ENCODE data around the gene RNF146. TPM values are rescaled to one million over a fixed set of nuclear protein-coding genes. Genes with fewer than 3 reads are reported as not detected.

The RNF146 gene
- total and polyA plus RNA-seq, 4 donors, result 30.4 to 89.4 (median 34.9) TPM

GRCh38 chr6:127298475-127298874 is 31.8 kb downstream of the RNF146 start:
- Histone ChIP-seq H3K36me3 (ENCODE audit: control insufficient read depth in 4 of 4, insufficient read depth in 4 of 4, low read length in 4 of 4) (peaks cover 0 to 10% (median 3%) of the 10 kb centered on the region in 4 donors), H3K9me3 (ENCODE audit: control insufficient read depth in 4 of 4, insufficient read depth in 3 of 4, low read length in 3 of 4) (no peaks in the 10 kb centered on the region), H3K27ac (ENCODE audit: low read depth in 1 of 2, low read length in 1 of 2) (no peak overlapping the region), H3K9ac (ENCODE audit: insufficient read depth in 1 of 2, low read length in 2 of 2) (no peak overlapping the region), H3K4me1 (ENCODE audit: control insufficient read depth in 5 of 5, insufficient read depth in 5 of 5, low read length in 5 of 5) (peaks cover 0 to 19% (median 5%) of the 10 kb centered on the region in 5 donors), H3K4me3 (no peak overlapping the region), H3K27me3 (ENCODE audit: control insufficient read depth in 3 of 3, insufficient read depth in 3 of 3, low read length in 2 of 3) (no peaks in the 10 kb centered on the region)
- TF ChIP-seq, protein P1, sequence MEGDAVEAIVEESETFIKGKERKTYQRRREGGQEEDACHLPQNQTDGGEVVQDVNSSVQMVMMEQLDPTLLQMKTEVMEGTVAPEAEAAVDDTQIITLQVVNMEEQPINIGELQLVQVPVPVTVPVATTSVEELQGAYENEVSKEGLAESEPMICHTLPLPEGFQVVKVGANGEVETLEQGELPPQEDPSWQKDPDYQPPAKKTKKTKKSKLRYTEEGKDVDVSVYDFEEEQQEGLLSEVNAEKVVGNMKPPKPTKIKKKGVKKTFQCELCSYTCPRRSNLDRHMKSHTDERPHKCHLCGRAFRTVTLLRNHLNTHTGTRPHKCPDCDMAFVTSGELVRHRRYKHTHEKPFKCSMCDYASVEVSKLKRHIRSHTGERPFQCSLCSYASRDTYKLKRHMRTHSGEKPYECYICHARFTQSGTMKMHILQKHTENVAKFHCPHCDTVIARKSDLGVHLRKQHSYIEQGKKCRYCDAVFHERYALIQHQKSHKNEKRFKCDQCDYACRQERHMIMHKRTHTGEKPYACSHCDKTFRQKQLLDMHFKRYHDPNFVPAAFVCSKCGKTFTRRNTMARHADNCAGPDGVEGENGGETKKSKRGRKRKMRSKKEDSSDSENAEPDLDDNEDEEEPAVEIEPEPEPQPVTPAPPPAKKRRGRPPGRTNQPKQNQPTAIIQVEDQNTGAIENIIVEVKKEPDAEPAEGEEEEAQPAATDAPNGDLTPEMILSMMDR (IDR thresholded peaks at IDR 0.05; ENCODE audit: control extremely low read depth, extremely low read depth), result no peak
- WGBS, 2 donors, result 96 to 97% methylated on average over 2 of the region's 2 CpGs
- ATAC-seq (ENCODE audit: insufficient read depth, low FRiP score) (no peak), DNase-seq (no peak)

- peaks cover 0 to 6% (median 3%) of the 10 kb centered on the region in 4 donors for H3K36me3 ChIP-seq (ENCODE audit: control insufficient read depth in 4 of 4, insufficient read depth in 4 of 4, low read length in 4 of 4)
- no peak overlapping the region for H3K4me3 ChIP-seq
- no peak for ATAC-seq (ENCODE audit: insufficient read depth, low FRiP score)
- no peaks in the 10 kb centered on the region for H3K9me3 ChIP-seq (ENCODE audit: control insufficient read depth in 4 of 4, insufficient read depth in 3 of 4, low read length in 3 of 4)
- DNase-seq, result no peak
- TF ChIP-seq, protein P1 (IDR thresholded peaks at IDR 0.05; ENCODE audit: control extremely low read depth, extremely low read depth), result no peak
- WGBS, 2 donors, result 82 to 90% methylated on average over 4 of the region's 4 CpGs
- H3K27me3 ChIP-seq (ENCODE audit: control insufficient read depth in 3 of 3, insufficient read depth in 3 of 3, low read length in 2 of 3), result no peaks in the 10 kb centered on the region
- H3K4me1 ChIP-seq (ENCODE audit: control insufficient read depth in 5 of 5, insufficient read depth in 5 of 5, low read length in 5 of 5), result peaks cover 0 to 19% (median 5%) of the 10 kb centered on the region in 5 donors
- H3K9ac ChIP-seq (ENCODE audit: insufficient read depth in 1 of 2, low read length in 2 of 2), result no peak overlapping the region
- H3K27ac ChIP-seq (ENCODE audit: low read depth in 1 of 2, low read length in 1 of 2), result no peak overlapping the region
These were observed 33.0 kb downstream of the RNF146 start for GRCh38 chr6:127299522-127300240.

GRCh38 chr6:127300411-127300810 is 33.7 kb downstream of the RNF146 start:
- Histone ChIP-seq H3K36me3 (ENCODE audit: control insufficient read depth in 4 of 4, insufficient read depth in 4 of 4, low read length in 4 of 4) (peaks cover 0 to 5% (median 2%) of the 10 kb centered on the region in 4 donors), H3K27ac (ENCODE audit: low read depth in 1 of 2, low read length in 1 of 2) (no peak overlapping the region), H3K9me3 (ENCODE audit: control insufficient read depth in 4 of 4, insufficient read depth in 3 of 4, low read length in 3 of 4) (no peaks in the 10 kb centered on the region), H3K4me1 (ENCODE audit: control insufficient read depth in 5 of 5, insufficient read depth in 5 of 5, low read length in 5 of 5) (peaks cover 0 to 19% (median 5%) of the 10 kb centered on the region in 5 donors), H3K4me3 (no peak overlapping the region), H3K27me3 (ENCODE audit: control insufficient read depth in 3 of 3, insufficient read depth in 3 of 3, low read length in 2 of 3) (no peaks in the 10 kb centered on the region), H3K9ac (ENCODE audit: insufficient read depth in 1 of 2, low read length in 2 of 2) (no peak overlapping the region)
- ATAC-seq (ENCODE audit: insufficient read depth, low FRiP score), result no peak
- TF ChIP-seq, protein P1 (IDR thresholded peaks at IDR 0.05; ENCODE audit: control extremely low read depth, extremely low read depth), result no peak
- no peak for DNase-seq

Measured in lung (tissue), 12 donors.